Brain microvascular endothelial cell (primary cell): ENCODE measurements around the gene CYP1A2.
"Not testable (repeated sequence)": the region's sequence is repeated elsewhere in the genome, so short reads cannot be mapped to it uniquely, and the experiment has no call there.

Source experiments
- DNase-seq: peaks from one replicate; pipeline ENCODE4 v3.0.0-alpha.2; 2020
- H3K27ac ChIP-seq: fragments of 250-450 bp; sonication (Bioruptor Pico); 2 replicates; pipeline ENCODE4 v1.5.1; 2020; ENCODE audit warnings: mild to moderate bottlenecking, moderate library complexity
- H3K27me3 ChIP-seq: fragments of 250-450 bp; sonication (Bioruptor Pico); replicated peaks from 2 replicates; pipeline ENCODE4 v1.5.1; 2020; ENCODE audit warnings: mild to moderate bottlenecking
- H3K36me3 ChIP-seq: fragments of 250-450 bp; sonication (Bioruptor Pico); replicated peaks from 2 replicates; pipeline ENCODE4 v1.5.1; 2020; ENCODE audit warnings: mild to moderate bottlenecking
- H3K4me3 ChIP-seq: 2 replicates; pipeline ENCODE4 v1.5.1; 2011; ENCODE audit warnings: low read depth, mild to moderate bottlenecking, control low read depth, low read length, moderate library complexity
- in situ Hi-C: cut with HindIII; loops from 2 replicates; pipeline ENCODE4 v1.10.0; 2017; ENCODE audit warnings: low sequenced_read_pairs, low pct_ligation_motif_present
- TF ChIP-seq, protein P1 (sequence below): IDR thresholded peaks from 2 replicates; pipeline ENCODE4 v1.5.1; 2011; ENCODE audit warnings: low read depth, mild to moderate bottlenecking, moderate library complexity, low read length, control low read depth, inconsistent platforms; ENCODE audit errors: missing control alignments

The CYP1A2 gene

GRCh38 chr15:74730619-74731316, 17.9 kb upstream of the CYP1A2 start:
- TF ChIP-seq, protein P1, sequence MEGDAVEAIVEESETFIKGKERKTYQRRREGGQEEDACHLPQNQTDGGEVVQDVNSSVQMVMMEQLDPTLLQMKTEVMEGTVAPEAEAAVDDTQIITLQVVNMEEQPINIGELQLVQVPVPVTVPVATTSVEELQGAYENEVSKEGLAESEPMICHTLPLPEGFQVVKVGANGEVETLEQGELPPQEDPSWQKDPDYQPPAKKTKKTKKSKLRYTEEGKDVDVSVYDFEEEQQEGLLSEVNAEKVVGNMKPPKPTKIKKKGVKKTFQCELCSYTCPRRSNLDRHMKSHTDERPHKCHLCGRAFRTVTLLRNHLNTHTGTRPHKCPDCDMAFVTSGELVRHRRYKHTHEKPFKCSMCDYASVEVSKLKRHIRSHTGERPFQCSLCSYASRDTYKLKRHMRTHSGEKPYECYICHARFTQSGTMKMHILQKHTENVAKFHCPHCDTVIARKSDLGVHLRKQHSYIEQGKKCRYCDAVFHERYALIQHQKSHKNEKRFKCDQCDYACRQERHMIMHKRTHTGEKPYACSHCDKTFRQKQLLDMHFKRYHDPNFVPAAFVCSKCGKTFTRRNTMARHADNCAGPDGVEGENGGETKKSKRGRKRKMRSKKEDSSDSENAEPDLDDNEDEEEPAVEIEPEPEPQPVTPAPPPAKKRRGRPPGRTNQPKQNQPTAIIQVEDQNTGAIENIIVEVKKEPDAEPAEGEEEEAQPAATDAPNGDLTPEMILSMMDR = no peak
- Histone ChIP-seq H3K4me3 (no peak overlapping the region), H3K36me3 (no peaks in the 10 kb centered on the region), H3K27me3 (peaks cover 6% of the 10 kb centered on the region), H3K27ac (no peak overlapping the region)
- in situ Hi-C loops = no loop called here
- DNase-seq = no peak

- Histone ChIP-seq H3K27ac (no peak overlapping the region), H3K4me3 (no peak overlapping the region), H3K36me3 (no peaks in the 10 kb centered on the region), H3K27me3 (no peaks in the 10 kb centered on the region)
- in situ Hi-C loops = no loop called here
- TF ChIP-seq, protein P1 = no peak
- no peak for DNase-seq
These were observed 15.8 kb upstream of the CYP1A2 start for GRCh38 chr15:74732846-74733245.

GRCh38 chr15:74733269-74733668, 15.4 kb upstream of the CYP1A2 start:
- Histone ChIP-seq H3K27me3 (no peaks in the 10 kb centered on the region), H3K4me3 (no peak overlapping the region), H3K27ac (no peak overlapping the region), H3K36me3 (no peaks in the 10 kb centered on the region)
- in situ Hi-C loops = no loop called here
- TF ChIP-seq, protein P1 = no peak
- no peak for DNase-seq

- TF ChIP-seq, protein P1 = no peak
- Histone ChIP-seq H3K36me3 (no peaks in the 10 kb centered on the region), H3K27ac (no peak overlapping the region), H3K27me3 (no peaks in the 10 kb centered on the region), H3K4me3 (no peak overlapping the region)
- no peak for DNase-seq
- in situ Hi-C loops = no loop called here
These were observed 13.3 kb upstream of the CYP1A2 start for GRCh38 chr15:74735305-74735704.

GRCh38 chr15:74738239-74738638, 10.4 kb upstream of the CYP1A2 start:
- H3K27ac ChIP-seq, DNase-seq, H3K27me3 ChIP-seq, H3K4me3 ChIP-seq, H3K36me3 ChIP-seq, in situ Hi-C loops: not testable (repeated sequence)

DNA sequence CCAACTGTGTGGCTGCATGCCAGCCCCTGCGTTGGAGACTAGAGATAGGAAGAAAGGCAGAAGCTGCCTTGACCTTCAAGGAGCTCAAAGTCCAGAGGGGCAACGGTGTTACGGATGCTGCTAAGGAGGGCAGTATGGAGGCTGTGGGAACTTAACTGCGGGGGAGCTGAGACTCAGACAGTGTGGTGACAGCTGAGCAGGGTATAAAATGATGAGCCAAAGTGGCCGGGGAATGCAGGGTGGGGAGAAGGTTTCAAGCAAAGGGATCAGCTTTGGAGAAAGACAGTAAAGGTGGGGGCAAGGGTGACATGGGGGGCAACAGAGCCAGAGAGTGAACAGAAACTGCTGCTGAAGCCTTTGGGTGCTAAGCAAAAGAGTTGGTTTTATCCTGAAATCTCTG, 6.2 kb upstream of the CYP1A2 start:
- H3K36me3 ChIP-seq = no peaks in the 10 kb centered on the region
- TF ChIP-seq, protein P1 = no peak
- no peak overlapping the region for H3K4me3 ChIP-seq
- in situ Hi-C loops = no loop called here
- DNase-seq = no peak
- no peak overlapping the region for H3K27ac ChIP-seq
- H3K27me3 ChIP-seq = no peaks in the 10 kb centered on the region
